NCI-H1694 (cell line): Measurements from ENCODE around the gene LRPAP1.
"Not testable (repeated sequence)": the region's sequence is repeated elsewhere in the genome, so short reads cannot be mapped to it uniquely, and the experiment has no call there.

Experiments
- DNase-seq: peaks from one replicate; lab custom pipeline; 2025; lab: John Stamatoyannopoulos, UW

The LRPAP1 gene

GRCh38 chr4:3519468-3520264 is 12.6 kb downstream of the LRPAP1 start:
- no peak for DNase-seq

GRCh38 chr4:3518941-3519340 is 13.3 kb downstream of the LRPAP1 start:
- DNase-seq = no peak

- DNase-seq = no peak
Observed at GRCh38 chr4:3518511-3518880, 13.7 kb downstream of the LRPAP1 start.

GRCh38 chr4:3517731-3518510 is 14.3 kb downstream of the LRPAP1 start:
- DNase-seq = no peak

GRCh38 chr4:3516836-3517730 is 15.1 kb downstream of the LRPAP1 start:
- no peak for DNase-seq

GRCh38 chr4:3516061-3516835 is 16.0 kb downstream of the LRPAP1 start:
- DNase-seq = no peak

- DNase-seq = no peak
Observed at GRCh38 chr4:3515646-3516045, 16.6 kb downstream of the LRPAP1 start.

- no peak for DNase-seq
Observed at GRCh38 chr4:3514806-3515501, 17.3 kb downstream of the LRPAP1 start.

- DNase-seq = no peak
Observed at GRCh38 chr4:3514221-3514780, 17.9 kb downstream of the LRPAP1 start.

GRCh38 chr4:3513807-3514206 is 18.4 kb downstream of the LRPAP1 start:
- DNase-seq = no peak

GRCh38 chr4:3512719-3513118 is 19.5 kb downstream of the LRPAP1 start:
- no peak for DNase-seq

- DNase-seq = no peak
Observed at GRCh38 chr4:3512279-3512678, 19.9 kb downstream of the LRPAP1 start.

GRCh38 chr4:3511601-3512000 is 20.6 kb downstream of the LRPAP1 start:
- DNase-seq = not testable (repeated sequence)

GRCh38 chr4:3511187-3511586 is 21.0 kb downstream of the LRPAP1 start:
- no peak for DNase-seq

GRCh38 chr4:3510481-3510880 is 21.7 kb downstream of the LRPAP1 start:
- DNase-seq = no peak

GRCh38 chr4:3508542-3508941 is 23.7 kb downstream of the LRPAP1 start:
- no peak for DNase-seq

- no peak for DNase-seq
Observed at GRCh38 chr4:3505231-3505630, 27.0 kb downstream of the LRPAP1 start.

- no peak for DNase-seq
Observed at GRCh38 chr4:3502941-3503936, 29.0 kb downstream of the LRPAP1 start.

GRCh38 chr4:3501825-3502425 is 30.3 kb downstream of the LRPAP1 start:
- no peak for DNase-seq
